ENCODE measurements around the gene UNC45A. TPM values are rescaled to one million over a fixed set of nuclear protein-coding genes. Genes with fewer than 3 reads are reported as not detected.

The UNC45A gene
- total RNA-seq, 2 donors from 2014 or later: 52.2 to 70.1 TPM

DNA sequence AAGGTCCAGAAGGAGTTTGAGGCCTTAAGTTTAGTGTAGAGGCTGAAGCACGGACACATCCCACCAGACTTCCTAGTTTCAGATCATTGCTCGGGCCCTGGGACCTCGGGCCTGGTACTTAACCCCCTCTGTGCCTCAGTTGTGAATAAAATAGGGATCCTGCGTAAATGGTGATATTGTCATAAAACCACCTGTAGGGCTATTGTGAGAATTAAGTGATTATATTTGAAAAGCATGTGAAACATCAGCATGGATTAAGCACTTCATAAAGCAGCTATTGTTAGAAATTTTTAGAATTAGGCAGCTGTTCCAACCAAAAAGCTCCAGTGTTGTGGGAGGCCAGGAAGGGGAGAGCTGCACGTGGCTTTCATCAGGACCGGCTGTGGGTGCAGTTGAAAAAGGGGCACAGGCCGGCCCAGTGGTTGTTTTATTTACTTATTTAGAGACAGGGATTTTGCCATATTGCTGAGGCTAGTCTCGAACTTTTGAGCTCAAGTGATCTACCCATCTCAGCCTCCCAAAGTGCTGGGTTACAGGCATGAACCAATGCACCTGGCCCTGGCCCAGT, 24.0 kb downstream of the UNC45A start:
- Histone ChIP-seq H3K36me3 (peaks cover 0 to 5% of the 10 kb centered on the region in 2 donors), H3K27ac (no peak overlapping the region), H3K27me3 (replicated peaks; ENCODE audit: insufficient read depth) (no peaks in the 10 kb centered on the region), H3K9me3 (no peaks in the 10 kb centered on the region), H3K4me1 (replicated peaks) (peaks cover 10% of the 10 kb centered on the region), H3K4me3 (no peak overlapping the region)
- TF ChIP-seq POLR2AphosphoS5 (IDR thresholded peaks at IDR 0.05): no peak
- no peak for TF ChIP-seq POLR2A (IDR thresholded peaks at IDR 0.05)
- DNase-seq (ENCODE audit: low spot score): no peak
- 74% methylated on average over 8 of the region's 8 CpGs for WGBS
- intact Hi-C loops (cut with DNase I): loop anchor here (5.0 to 10.0 kb wide), 3 partner anchors 33 to 313 kb away; partner anchors contain the start of genes PRC1 and VPS33B

DNA sequence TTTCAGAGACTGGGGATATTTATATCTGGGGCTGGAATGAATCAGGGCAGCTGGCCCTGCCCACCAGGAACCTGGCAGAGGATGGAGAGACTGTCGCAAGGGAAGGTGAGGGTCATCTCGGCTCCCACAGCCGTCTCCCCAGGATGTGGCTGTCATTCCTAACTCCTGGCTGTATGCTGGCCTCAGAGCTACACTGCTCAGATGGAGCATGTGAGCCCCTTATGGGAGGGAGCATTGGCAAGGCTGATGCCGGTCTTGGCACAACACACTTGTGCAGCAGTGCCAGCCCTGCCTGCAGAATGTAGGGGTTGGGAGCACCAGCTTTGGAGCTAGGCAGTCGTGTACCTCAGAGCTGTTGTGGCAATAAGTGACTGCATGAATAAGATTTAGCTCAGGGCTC, 24.8 kb downstream of the UNC45A start:
- peaks cover 10% of the 10 kb centered on the region for H3K4me1 ChIP-seq (replicated peaks)
- intact Hi-C loops (cut with DNase I): loop anchor here (5.0 to 10.0 kb wide), 4 partner anchors 32 to 312 kb away; partner anchors contain the start of genes PRC1 and VPS33B
- H3K27ac ChIP-seq: no peak overlapping the region
- TF ChIP-seq, protein P1, sequence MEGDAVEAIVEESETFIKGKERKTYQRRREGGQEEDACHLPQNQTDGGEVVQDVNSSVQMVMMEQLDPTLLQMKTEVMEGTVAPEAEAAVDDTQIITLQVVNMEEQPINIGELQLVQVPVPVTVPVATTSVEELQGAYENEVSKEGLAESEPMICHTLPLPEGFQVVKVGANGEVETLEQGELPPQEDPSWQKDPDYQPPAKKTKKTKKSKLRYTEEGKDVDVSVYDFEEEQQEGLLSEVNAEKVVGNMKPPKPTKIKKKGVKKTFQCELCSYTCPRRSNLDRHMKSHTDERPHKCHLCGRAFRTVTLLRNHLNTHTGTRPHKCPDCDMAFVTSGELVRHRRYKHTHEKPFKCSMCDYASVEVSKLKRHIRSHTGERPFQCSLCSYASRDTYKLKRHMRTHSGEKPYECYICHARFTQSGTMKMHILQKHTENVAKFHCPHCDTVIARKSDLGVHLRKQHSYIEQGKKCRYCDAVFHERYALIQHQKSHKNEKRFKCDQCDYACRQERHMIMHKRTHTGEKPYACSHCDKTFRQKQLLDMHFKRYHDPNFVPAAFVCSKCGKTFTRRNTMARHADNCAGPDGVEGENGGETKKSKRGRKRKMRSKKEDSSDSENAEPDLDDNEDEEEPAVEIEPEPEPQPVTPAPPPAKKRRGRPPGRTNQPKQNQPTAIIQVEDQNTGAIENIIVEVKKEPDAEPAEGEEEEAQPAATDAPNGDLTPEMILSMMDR (IDR thresholded peaks at IDR 0.05): no peak
- TF ChIP-seq POLR2AphosphoS5 (IDR thresholded peaks at IDR 0.05): no peak
- no peak for TF ChIP-seq POLR2A (IDR thresholded peaks at IDR 0.05)
- no peaks in the 10 kb centered on the region for H3K27me3 ChIP-seq (replicated peaks; ENCODE audit: insufficient read depth)
- H3K9me3 ChIP-seq: no peaks in the 10 kb centered on the region
- WGBS: 64% methylated on average over 5 of the region's 5 CpGs
- H3K4me3 ChIP-seq: no peak overlapping the region
- peaks cover 0 to 5% of the 10 kb centered on the region in 2 donors for H3K36me3 ChIP-seq
- no peak for DNase-seq (ENCODE audit: low spot score)

DNA sequence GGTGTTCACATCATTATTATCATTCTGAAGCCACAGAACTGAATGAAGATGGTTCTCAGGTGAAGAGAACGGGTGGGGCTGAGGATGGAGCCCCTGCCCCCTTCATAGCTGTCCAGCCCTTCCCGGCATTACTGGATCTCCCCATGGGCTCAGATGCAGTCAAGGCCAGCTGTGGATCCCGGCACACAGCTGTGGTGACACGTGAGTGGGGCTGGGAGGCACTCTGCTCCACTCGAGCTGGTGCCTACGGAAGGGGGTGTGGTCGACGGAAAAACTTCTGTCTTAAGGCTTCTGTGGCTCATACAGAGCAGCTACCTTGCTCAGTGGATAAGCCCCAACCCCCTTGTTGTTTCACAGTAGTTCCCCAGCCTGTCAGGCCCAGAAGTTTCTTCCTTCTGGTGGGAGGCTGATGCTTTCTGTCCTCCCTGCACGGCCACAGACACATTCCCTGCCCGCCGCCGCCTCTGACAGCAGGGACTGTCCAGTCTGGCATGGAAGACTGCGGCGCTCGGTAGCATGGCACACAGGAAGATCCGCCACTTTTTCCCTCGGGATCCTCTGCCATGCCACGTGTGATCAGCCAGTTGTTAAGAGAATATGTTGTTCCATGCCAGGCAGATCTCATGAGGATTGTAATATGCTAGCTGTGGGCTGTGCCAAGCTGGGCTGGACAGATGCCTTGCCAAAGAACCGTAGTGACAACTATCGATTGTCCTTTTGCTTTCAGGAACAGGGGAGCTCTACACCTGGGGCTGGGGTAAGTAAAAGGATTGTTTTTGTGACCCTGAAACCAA, 25.4 kb downstream of the UNC45A start:
- H3K27me3 ChIP-seq (replicated peaks; ENCODE audit: insufficient read depth): no peaks in the 10 kb centered on the region
- H3K36me3 ChIP-seq: peaks cover 0 to 5% of the 10 kb centered on the region in 2 donors
- H3K9me3 ChIP-seq: no peaks in the 10 kb centered on the region
- no peak for TF ChIP-seq POLR2A (IDR thresholded peaks at IDR 0.05)
- no peak for TF ChIP-seq POLR2AphosphoS5 (IDR thresholded peaks at IDR 0.05)
- TF ChIP-seq, protein P1 (IDR thresholded peaks at IDR 0.05): no peak
- WGBS: 82% methylated on average over 20 of the region's 20 CpGs
- no peak overlapping the region for H3K4me3 ChIP-seq
- peaks cover 7% of the 10 kb centered on the region for H3K4me1 ChIP-seq (replicated peaks)
- no peak overlapping the region for H3K27ac ChIP-seq
- DNase-seq (ENCODE audit: low spot score): no peak
- intact Hi-C loops (cut with DNase I): loop anchor here (5.0 kb wide), 1 partner anchor 87 kb away; no protein-coding TSS in a partner anchor

DNA sequence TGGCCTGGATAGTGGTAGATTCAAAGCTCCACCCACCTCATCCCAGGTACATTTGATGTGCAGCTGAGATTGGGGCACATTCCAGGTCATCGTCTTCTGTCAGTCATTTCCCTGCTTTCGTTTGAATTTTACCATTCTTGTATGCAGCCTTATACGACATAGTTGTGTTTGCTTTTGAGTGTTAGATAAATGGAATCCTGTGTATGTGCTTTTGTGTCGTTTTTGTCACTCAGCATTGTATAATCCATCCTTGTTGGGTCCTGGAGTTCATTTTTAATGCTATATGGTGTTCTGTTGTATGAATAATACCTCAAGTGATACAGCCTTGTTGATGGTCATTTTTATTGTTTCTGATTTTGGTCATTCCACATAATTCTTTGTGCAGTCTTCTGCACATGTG, 26.9 kb downstream of the UNC45A start:
- no peak for DNase-seq (ENCODE audit: low spot score)
- no peak overlapping the region for H3K27ac ChIP-seq
- no peaks in the 10 kb centered on the region for H3K27me3 ChIP-seq (replicated peaks; ENCODE audit: insufficient read depth)
- TF ChIP-seq, protein P1 (IDR thresholded peaks at IDR 0.05): no peak
- TF ChIP-seq POLR2A (IDR thresholded peaks at IDR 0.05): no peak
- TF ChIP-seq POLR2AphosphoS5 (IDR thresholded peaks at IDR 0.05): no peak
- H3K36me3 ChIP-seq: peaks cover 0 to 5% of the 10 kb centered on the region in 2 donors
- WGBS: 73% methylated on average over 4 of the region's 4 CpGs
- H3K4me3 ChIP-seq: no peak overlapping the region
- intact Hi-C loops (cut with DNase I): loop anchor here (5.0 kb wide), 1 partner anchor 85 kb away; no protein-coding TSS in a partner anchor
- H3K9me3 ChIP-seq: no peaks in the 10 kb centered on the region
- H3K4me1 ChIP-seq (replicated peaks): no peaks in the 10 kb centered on the region

DNA sequence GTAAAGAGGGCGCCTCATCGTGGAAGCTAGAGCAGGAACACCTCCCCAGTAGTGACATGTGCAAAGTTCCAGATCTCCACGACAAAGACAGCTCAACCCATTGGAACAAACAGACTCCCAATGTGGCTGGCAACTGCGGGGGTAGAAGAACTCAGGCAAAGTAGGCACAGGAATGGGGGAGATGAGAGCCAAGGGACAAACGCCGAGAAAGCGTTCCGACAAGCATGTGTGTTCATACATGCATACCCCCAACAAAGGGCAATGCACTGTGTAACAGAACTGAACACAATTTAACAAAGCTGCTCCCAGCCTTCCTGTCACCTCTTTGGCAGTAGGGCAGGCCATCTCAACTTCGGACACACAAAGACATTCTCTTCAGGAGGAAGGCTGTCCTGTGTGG, 31.2 kb downstream of the UNC45A start:
- Histone ChIP-seq H3K36me3 (peaks cover 0 to 5% of the 10 kb centered on the region in 2 donors), H3K4me3 (no peak overlapping the region), H3K27ac (no peak overlapping the region), H3K4me1 (replicated peaks) (no peaks in the 10 kb centered on the region), H3K27me3 (replicated peaks; ENCODE audit: insufficient read depth) (no peaks in the 10 kb centered on the region), H3K9me3 (no peaks in the 10 kb centered on the region)
- intact Hi-C loops (cut with DNase I): no loop called here
- no peak for DNase-seq (ENCODE audit: low spot score)
- TF ChIP-seq POLR2AphosphoS5 (IDR thresholded peaks at IDR 0.05) (no peak), POLR2A (IDR thresholded peaks at IDR 0.05) (no peak)
- TF ChIP-seq, protein P1 (IDR thresholded peaks at IDR 0.05): no peak
- 86% methylated on average over 9 of the region's 9 CpGs for WGBS

All from prostate gland (tissue), 2 donors.